NB4 (cell line): ENCODE data around the gene FCRL3.
"Not testable (repeated sequence)": the region's sequence is repeated elsewhere in the genome, so short reads cannot be mapped to it uniquely, and the experiment has no call there.

ENCODE experiments used
- DNase-seq: peaks from one replicate; pipeline ENCODE4 v3.0.0; 2010; ENCODE audit warnings: low read depth
- H3K4me3 ChIP-seq: one replicate; pipeline ENCODE4 v1.5.1; 2011; ENCODE audit warnings: mild to moderate bottlenecking, low read depth, low read length, moderate library complexity
- CTCF ChIP-seq: IDR thresholded peaks from one replicate; pipeline ENCODE4 v1.5.1; 2012; ENCODE audit warnings: low read depth, low read length
- MAX ChIP-seq: IDR thresholded peaks from 2 replicates; pipeline ENCODE4 v1.6.1; 2011; ENCODE audit warnings: low read depth, low read length
- MYC ChIP-seq: IDR thresholded peaks from 2 replicates; pipeline ENCODE4 v1.6.1; 2011; ENCODE audit warnings: low read depth, low read length
- POLR2A ChIP-seq: IDR thresholded peaks from 2 replicates; pipeline ENCODE4 v1.6.1; 2011; ENCODE audit warnings: mild to moderate bottlenecking; ENCODE audit not compliant: insufficient read length; ENCODE audit errors: extremely low read depth

FCRL3 gene

DNA sequence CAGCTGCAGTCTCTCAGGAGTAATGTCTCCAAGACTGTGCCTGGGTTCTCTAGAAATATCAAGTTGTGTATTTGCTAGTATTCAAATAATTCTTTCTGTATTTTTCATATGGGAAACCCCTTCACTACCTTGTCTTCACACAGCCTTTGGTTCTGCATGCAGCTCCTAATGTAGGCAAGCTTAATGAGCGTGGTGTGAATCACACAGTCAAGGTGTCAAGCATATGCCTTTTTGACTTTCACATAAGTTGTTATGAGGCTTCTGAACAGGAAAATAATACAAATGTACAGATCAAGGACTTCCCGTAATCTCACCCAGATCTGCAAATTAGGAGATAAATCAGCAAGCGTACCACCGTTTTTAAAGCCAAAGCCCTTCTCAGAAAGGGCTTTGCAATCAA lies at the start of gene FCRL3:
TSS of gene FCRL3 (minus strand) at position 38 of the 400 bp plus-strand sequence. CDS start 280 bp downstream, outside the sequence.
- DNase-seq = no peak
- H3K4me3 ChIP-seq = no peak within 1 kb of the TSS
- TF ChIP-seq MAX (no peak), POLR2A (no peak), MYC (no peak), CTCF (no peak)

DNA sequence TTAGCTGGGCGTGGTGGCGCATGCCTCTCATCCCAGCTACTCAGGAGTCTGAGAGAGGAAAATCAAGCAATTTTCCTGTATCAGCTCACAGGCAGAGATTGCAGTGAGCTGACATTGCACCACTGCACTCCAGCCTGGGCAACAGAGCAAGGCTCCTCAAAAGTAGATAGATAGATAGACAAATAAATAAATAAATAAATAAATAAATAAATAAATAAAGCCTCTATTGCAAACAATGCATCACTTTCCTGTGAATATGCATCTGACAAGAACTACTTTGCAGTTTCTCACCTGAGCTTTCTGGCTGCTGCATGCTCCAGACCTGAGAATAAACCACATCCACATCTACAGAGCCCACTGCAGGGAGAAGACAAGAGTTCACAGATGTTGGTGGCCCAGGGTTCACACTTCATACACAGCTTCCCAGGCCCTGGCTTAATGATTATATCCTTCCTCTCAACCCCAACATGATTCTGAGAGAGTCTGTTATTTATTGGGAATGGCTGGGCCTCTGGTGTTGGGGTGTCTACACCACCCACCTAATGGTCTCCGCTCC lies 47.8 kb upstream of the FCRL3 start:
- no peak for DNase-seq
- TF ChIP-seq MAX (no peak), CTCF (no peak), POLR2A (no peak), MYC (no peak)
- no peak overlapping the region for H3K4me3 ChIP-seq

- H3K4me3 ChIP-seq = no peak overlapping the region
- DNase-seq = no peak
- TF ChIP-seq POLR2A = no peak
- TF ChIP-seq CTCF = no peak
- TF ChIP-seq MYC = no peak
- no peak for TF ChIP-seq MAX
Measured at GRCh38 chr1:157739229-157739901, 38.8 kb upstream of the FCRL3 start.

DNA sequence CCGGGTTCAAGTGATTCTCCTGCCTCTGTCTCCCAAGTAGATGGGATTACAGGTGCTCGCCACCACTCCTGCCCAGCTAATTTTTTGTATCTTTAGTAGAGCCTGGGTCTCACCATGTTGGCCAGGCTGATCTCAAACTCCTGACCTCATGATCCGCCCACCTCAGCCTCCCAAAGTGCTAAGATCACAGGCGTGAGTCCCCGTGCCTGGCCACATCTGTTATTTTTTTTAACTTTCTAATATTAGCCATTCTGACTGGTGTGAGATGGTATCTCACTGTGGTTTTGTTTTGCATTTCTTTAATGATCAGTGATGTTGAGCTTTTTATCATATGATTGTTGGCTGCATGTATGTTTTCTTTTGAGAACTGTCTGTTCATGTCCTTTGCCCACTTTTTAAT lies 35.4 kb upstream of the FCRL3 start:
- DNase-seq, H3K4me3 ChIP-seq: not testable (repeated sequence)

GRCh38 chr1:157734321-157734720 lies 33.8 kb upstream of the FCRL3 start:
- TF ChIP-seq CTCF (no peak), MYC (no peak), MAX (no peak), POLR2A (no peak)
- no peak overlapping the region for H3K4me3 ChIP-seq
- peak; percentile 10 for DNase-seq

DNA sequence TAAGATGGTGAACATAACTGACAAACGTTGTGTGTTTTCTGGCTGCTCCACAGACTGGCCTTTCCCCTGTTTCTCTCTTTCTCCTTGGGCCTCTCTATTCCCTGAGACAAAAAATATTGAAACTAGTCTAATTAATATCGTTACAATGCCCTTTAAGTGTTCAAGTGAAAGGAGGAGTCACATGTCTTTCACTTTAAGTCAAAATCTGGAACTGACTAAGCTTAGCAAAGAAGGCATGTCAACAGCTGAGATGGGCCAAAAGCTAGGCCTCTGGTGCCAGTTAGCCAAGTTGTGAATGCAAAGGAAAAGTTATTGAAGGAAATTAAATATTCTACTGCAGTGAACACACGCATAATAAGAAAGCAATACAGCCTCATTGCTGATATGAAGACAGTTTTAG lies 32.2 kb upstream of the FCRL3 start:
- H3K4me3 ChIP-seq = no peak overlapping the region
- DNase-seq = no peak
- TF ChIP-seq MAX = no peak
- TF ChIP-seq MYC = no peak
- no peak for TF ChIP-seq POLR2A
- TF ChIP-seq CTCF = no peak
